Endothelial cell of umbilical vein (primary cell): ENCODE measurements around the gene RHBDF1. TPM values are rescaled to one million over a fixed set of nuclear protein-coding genes. Genes with fewer than 3 reads are reported as not detected.

ENCODE experiments used
- BruUV-seq: library from RNA; stranded (reverse); fragments of 400-500 nt; replicated peaks from 2 replicates; lab custom pipeline; 2021; lab: Mats Ljungman, UMichigan
- CTCF ChIA-PET: fragments of 300-600, 350-600 bp; sonication (Branson Sonifier 250); formaldehyde crosslinking; loops from one replicate; lab custom pipeline; 2021; ENCODE audit warnings: antibody characterized with exemption, inconsistent platforms; lab: Charles Lee
- POLR2A ChIA-PET: fragments of 300-600, 350-600 bp; sonication (Branson Sonifier 250); formaldehyde crosslinking; loops from one replicate; lab custom pipeline; 2021; ENCODE audit warnings: antibody characterized with exemption, inconsistent platforms; lab: Charles Lee
- DNase-seq: peaks from one replicate; pipeline ENCODE4 v3.0.0-alpha.2; 2011; ENCODE audit warnings: low read depth, low spot score
- FAIRE-seq: peaks from 2 replicates; lab custom pipeline; 2011; peaks lifted over from hg19 to GRCh38; lab: Jason Lieb, UNC
- H2AFZ ChIP-seq: 2 replicates; pipeline ENCODE4 v1.6.0; 2012; ENCODE audit warnings: low read depth, low read length, control low read depth, inconsistent platforms
- H3K27ac ChIP-seq: 2 replicates; pipeline ENCODE4 v1.5.1; 2011; ENCODE audit warnings: low read depth, mild to moderate bottlenecking, control low read depth, low read length, moderate library complexity; ENCODE audit not compliant: insufficient read depth
- H3K27me3 ChIP-seq, 2 experiments: 2 replicates each; pipeline versions ENCODE4 v1.6.0 to v1.6.1; 2011; ENCODE audit warnings: low read length in 2 of 2, mixed read lengths in 1 of 2; ENCODE audit not compliant: control insufficient read depth in 2 of 2, insufficient read depth in 2 of 2
- H3K36me3 ChIP-seq, 2 experiments: 2 replicates in 1 of 2; 3 replicates in 1 of 2; pipeline ENCODE4 v1.5.1; 2011; ENCODE audit warnings: low read length in 2 of 2, mild to moderate bottlenecking in 1 of 2, moderate library complexity in 1 of 2; ENCODE audit not compliant: control insufficient read depth in 2 of 2, insufficient read depth in 2 of 2; ENCODE audit errors: extremely low read depth in 1 of 2
- H3K4me1 ChIP-seq: 3 replicates; pipeline ENCODE4 v1.5.1; 2011; ENCODE audit warnings: mild to moderate bottlenecking, low read length; ENCODE audit not compliant: control insufficient read depth, insufficient read depth; ENCODE audit errors: extremely low read depth
- H3K4me2 ChIP-seq: 2 replicates; pipeline ENCODE4 v1.6.1; 2011; ENCODE audit warnings: low read length, control low read depth, mixed read lengths; ENCODE audit not compliant: insufficient read depth
- H3K4me3 ChIP-seq, 3 experiments: fragments of 200-600 bp in 1 of 3; sonication (generic), shearing (Covaris generic) in 1 of 3; replicated peaks in 1 of 3; 2 replicates each; pipeline ENCODE4 v1.5.1; 2011 to 2016; ENCODE audit warnings: control low read depth in 3 of 3, low read length in 3 of 3, mild to moderate bottlenecking in 2 of 3, inconsistent platforms in 1 of 3, low read depth in 1 of 3, moderate library complexity in 1 of 3; ENCODE audit not compliant: insufficient read depth in 1 of 3
- H3K79me2 ChIP-seq: 2 replicates; pipeline ENCODE4 v1.6.0; 2012; ENCODE audit warnings: low read length, inconsistent platforms; ENCODE audit not compliant: control insufficient read depth, insufficient read depth
- H3K9ac ChIP-seq: replicated peaks from 2 replicates; pipeline ENCODE3; 2011; ENCODE audit warnings: low read length, control low read depth; ENCODE audit not compliant: insufficient read depth; ENCODE audit errors: extremely low read depth
- H3K9me1 ChIP-seq: replicated peaks from 3 replicates; pipeline ENCODE4 v1.6.0; 2011; ENCODE audit warnings: mild to moderate bottlenecking, low read length; ENCODE audit not compliant: control insufficient read depth, insufficient read depth; ENCODE audit errors: extremely low read depth
- H3K9me3 ChIP-seq: replicated peaks from 2 replicates; pipeline ENCODE4 v1.5.1; 2012; ENCODE audit warnings: low read length, inconsistent platforms; ENCODE audit not compliant: control insufficient read depth, insufficient read depth
- H4K20me1 ChIP-seq: replicated peaks from 2 replicates; pipeline ENCODE3; 2011; ENCODE audit warnings: mild to moderate bottlenecking, low read length; ENCODE audit not compliant: control insufficient read depth, insufficient read depth; ENCODE audit errors: extremely low read depth
- FOS ChIP-seq: IDR thresholded peaks from 2 replicates; pipeline ENCODE4 v1.6.1; 2011; ENCODE audit warnings: mild to moderate bottlenecking, low read length, moderate library complexity, borderline replicate concordance; ENCODE audit not compliant: insufficient read depth
- GATA2 ChIP-seq: IDR thresholded peaks from 2 replicates; pipeline ENCODE4 v1.7.0; 2011; ENCODE audit warnings: low read depth, mild to moderate bottlenecking, moderate library complexity, mixed read lengths, low read length; ENCODE audit not compliant: insufficient read length, insufficient read depth
- MYC ChIP-seq: IDR thresholded peaks from one replicate; pipeline ENCODE4 v1.6.1; 2011; ENCODE audit warnings: mild to moderate bottlenecking, low read depth, low read length
- POLR2A ChIP-seq: IDR thresholded peaks from 2 replicates; pipeline ENCODE4 v1.6.1; 2012; ENCODE audit warnings: low read depth, mild to moderate bottlenecking, control low read depth, low read length
- POLR2AphosphoS5 ChIP-seq: IDR thresholded peaks from 2 replicates; pipeline ENCODE4 v1.6.1; 2012; ENCODE audit warnings: low read depth, mild to moderate bottlenecking, control low read depth, low read length, moderate library complexity; ENCODE audit not compliant: insufficient read depth
- dilution Hi-C: fragments of 300-500 bp; cut with MboI; formaldehyde crosslinking; loops from one replicate; pipeline ENCODE4 v1.15.0; 2019; ENCODE audit warnings: low sequenced_read_pairs; ENCODE audit not compliant: extremely low pct_ligation_motif_present
- intact Hi-C: fragments of 100-400 bp; cut with micrococcal nuclease; formaldehyde crosslinking; loops from one replicate; pipeline ENCODE4 v1.10.0; 2022
- polyA plus RNA-seq, 4 experiments: library from polyadenylated mRNA; depleted of rRNA in 3 of 4; stranded (reverse) in 3 of 4; unstranded in 1 of 4; fragments of >200 nt; gene quantifications; 2 replicates each; pipeline versions ENCODE4 v1.2.1 to v1.2.3, GENCODE V29; 2011 to 2012; ENCODE audit warnings: missing spikeins in 1 of 4
- total RNA-seq: library from RNA; stranded (reverse); gene quantifications from 2 replicates; pipeline ENCODE4 v1.2.3, GENCODE V29; 2021
- TF ChIP-seq, protein P1 (sequence below), 2 donors: IDR thresholded peaks; 1 replicate in 1 of 2; 2 replicates in 1 of 2; pipeline ENCODE4 v1.5.1; 2011; ENCODE audit warnings: low read length in 2 of 2, mild to moderate bottlenecking in 2 of 2, moderate library complexity in 2 of 2, control low read depth in 1 of 2, inconsistent platforms in 1 of 2, low read depth in 1 of 2; ENCODE audit not compliant: insufficient read depth in 1 of 2; ENCODE audit errors: extremely low read depth in 1 of 2

Gene RHBDF1
- total and polyA plus RNA-seq, 2 donors (not counting 3 experiments of a cell fraction or from before 2014, with no cell fraction given), result 57.0 to 113 TPM

DNA sequence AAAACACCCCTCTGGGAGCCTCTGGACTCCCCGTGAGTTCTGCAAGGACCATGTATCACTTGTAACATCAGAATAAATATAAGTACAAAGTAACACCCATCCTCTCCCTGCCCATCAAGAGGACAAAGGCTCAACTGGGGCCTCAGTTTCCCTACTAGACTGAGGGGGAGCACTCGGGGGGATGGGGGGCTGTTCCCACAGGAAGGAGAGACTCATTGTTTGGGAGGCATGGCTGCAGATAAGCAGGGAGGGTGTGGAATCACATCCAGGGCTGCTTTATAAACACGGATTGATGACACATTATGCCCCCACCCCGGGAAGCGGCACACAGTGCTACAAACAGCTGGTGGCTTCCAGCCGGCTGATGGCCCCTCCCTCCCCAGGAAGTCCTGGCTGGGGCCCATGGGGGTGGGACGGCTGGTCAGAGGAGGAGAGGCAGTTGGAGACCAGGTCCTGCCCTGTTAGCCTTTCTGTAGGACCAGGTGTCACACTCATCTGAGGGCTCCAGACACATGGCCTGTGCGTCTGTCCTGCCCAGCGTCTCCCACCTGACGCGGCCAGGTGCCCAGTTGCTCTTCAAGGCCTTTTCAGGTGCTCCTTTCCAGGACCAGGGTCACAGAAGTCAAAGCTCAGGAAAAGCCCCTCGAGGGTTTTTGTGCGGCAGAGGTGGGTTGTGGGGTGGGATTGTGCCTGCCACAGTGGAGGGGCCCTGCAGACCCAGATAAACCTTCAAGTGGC is 4.3 kb upstream of the RHBDF1 start:
- no peaks in the 10 kb centered on the region for H4K20me1 ChIP-seq
- DNase-seq (peak; percentile 75), FAIRE-seq (peak; percentile 89)
- CTCF ChIA-PET, result interaction anchor here (1.0 to 18.5 kb wide), 3 partner anchors 11 to 30 kb away, joined by 6 to 790 read pairs (median 63); no protein-coding TSS in a partner anchor
- H3K4me1 ChIP-seq, result peaks cover 35% of the 10 kb centered on the region
- H3K27me3 ChIP-seq, result no peaks in the 10 kb centered on the region
- H3K79me2 ChIP-seq, result peaks cover 6% of the 10 kb centered on the region
- H3K4me3 ChIP-seq, result no peak overlapping the region
- peak overlapping the region; percentile 94 for H3K9ac ChIP-seq
- H3K9me3 ChIP-seq, result no peaks in the 10 kb centered on the region
- POLR2A ChIA-PET, result no interaction called here
- dilution Hi-C loops (no loop called here), intact Hi-C loops (loop anchor here (1.0 to 2.0 kb wide), 2 partner anchors 8 to 24 kb away; partner anchors contain the start of genes POLR3K and SNRNP25)
- no TSS peak for BruUV-seq
- peak overlapping the region; percentile 92 for H3K27ac ChIP-seq
- H3K4me2 ChIP-seq, result peak overlapping the region; percentile 50
- no peak overlapping the region for H2AFZ ChIP-seq
- H3K9me1 ChIP-seq, result no peaks in the 10 kb centered on the region
- peaks cover 4 to 7% of the 10 kb centered on the region in 2 experiments for H3K36me3 ChIP-seq
- TF ChIP-seq GATA2, result peak; percentile 89
- TF ChIP-seq, protein P1, sequence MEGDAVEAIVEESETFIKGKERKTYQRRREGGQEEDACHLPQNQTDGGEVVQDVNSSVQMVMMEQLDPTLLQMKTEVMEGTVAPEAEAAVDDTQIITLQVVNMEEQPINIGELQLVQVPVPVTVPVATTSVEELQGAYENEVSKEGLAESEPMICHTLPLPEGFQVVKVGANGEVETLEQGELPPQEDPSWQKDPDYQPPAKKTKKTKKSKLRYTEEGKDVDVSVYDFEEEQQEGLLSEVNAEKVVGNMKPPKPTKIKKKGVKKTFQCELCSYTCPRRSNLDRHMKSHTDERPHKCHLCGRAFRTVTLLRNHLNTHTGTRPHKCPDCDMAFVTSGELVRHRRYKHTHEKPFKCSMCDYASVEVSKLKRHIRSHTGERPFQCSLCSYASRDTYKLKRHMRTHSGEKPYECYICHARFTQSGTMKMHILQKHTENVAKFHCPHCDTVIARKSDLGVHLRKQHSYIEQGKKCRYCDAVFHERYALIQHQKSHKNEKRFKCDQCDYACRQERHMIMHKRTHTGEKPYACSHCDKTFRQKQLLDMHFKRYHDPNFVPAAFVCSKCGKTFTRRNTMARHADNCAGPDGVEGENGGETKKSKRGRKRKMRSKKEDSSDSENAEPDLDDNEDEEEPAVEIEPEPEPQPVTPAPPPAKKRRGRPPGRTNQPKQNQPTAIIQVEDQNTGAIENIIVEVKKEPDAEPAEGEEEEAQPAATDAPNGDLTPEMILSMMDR (IDR thresholded peaks at IDR 0.05; ENCODE audit: extremely low read depth in 1 of 2, insufficient read depth in 1 of 2, low read depth in 1 of 2, low read length in 2 of 2), result no peak
- peak; percentile 79 for TF ChIP-seq POLR2AphosphoS5
- TF ChIP-seq FOS, result peak; percentile 87
- TF ChIP-seq MYC, result no peak
- peak; percentile 32 for TF ChIP-seq POLR2A
